Measurements from ENCODE around the gene RNF112. TPM values are rescaled to one million over a fixed set of nuclear protein-coding genes. Genes with fewer than 3 reads are reported as not detected.

The RNF112 gene
- total RNA-seq, 4 donors from 2014 or later: 2.3 to 5.4 (median 4.3) TPM

DNA sequence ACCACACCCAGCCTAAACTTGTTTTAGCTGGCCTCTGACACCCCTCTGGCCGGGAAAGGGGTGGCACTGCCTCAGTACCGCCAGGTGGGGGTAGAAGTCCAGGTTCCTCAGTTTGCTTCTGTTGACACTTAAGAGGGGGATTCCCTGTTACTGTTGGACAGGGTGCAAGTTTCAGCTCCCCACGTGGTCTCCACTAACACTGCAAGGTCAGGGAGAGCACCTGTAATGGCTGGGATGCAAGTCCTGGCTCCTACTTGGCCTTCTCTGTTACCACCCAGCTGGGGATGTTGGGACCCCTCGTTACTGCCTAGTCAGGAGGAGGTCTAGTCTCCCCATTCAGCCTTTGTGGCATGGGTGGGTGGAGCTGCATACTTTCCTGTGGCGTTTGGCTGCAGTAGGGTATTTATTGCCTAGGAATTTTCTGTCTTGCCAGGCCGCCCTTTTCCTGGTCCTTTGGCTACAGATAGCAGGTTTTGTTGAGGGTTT lies 13.4 kb upstream of the RNF112 start:
- no peaks in the 10 kb centered on the region for H3K9me3 ChIP-seq
- no peaks in the 10 kb centered on the region for H3K36me3 ChIP-seq
- peak overlapping the region; percentile 50 to 60 (median 54) for H3K27ac ChIP-seq (replicated peaks in 1 of 4)
- DNase-seq (ENCODE audit: extremely low spot score): no peak
- H3K27me3 ChIP-seq: no peaks in the 10 kb centered on the region
- peaks cover 13 to 47% (median 45%) of the 10 kb centered on the region in 4 donors for H3K4me1 ChIP-seq
- intact Hi-C loops (cut with DNase I): no loop called here
- no peak overlapping the region for H3K4me3 ChIP-seq
- no peak for TF ChIP-seq POLR2A (IDR thresholded peaks at IDR 0.05; ENCODE audit: low read depth)
- no peak for TF ChIP-seq CTCF (IDR thresholded peaks at IDR 0.05)
- no peak for TF ChIP-seq POLR2AphosphoS5 (IDR thresholded peaks at IDR 0.05)
- TF ChIP-seq EP300 (IDR thresholded peaks at IDR 0.05): no peak
- WGBS: 69% methylated on average over 3 of the region's 6 CpGs

- H3K4me1 ChIP-seq: peaks cover 13 to 45% (median 42%) of the 10 kb centered on the region in 4 donors
- H3K27me3 ChIP-seq: no peaks in the 10 kb centered on the region
- WGBS: 62% methylated on average over 2 of the region's 2 CpGs
- H3K36me3 ChIP-seq: no peaks in the 10 kb centered on the region
- intact Hi-C loops (cut with DNase I): no loop called here
- DNase-seq (ENCODE audit: extremely low spot score): no peak
- no peak overlapping the region for H3K4me3 ChIP-seq
- no peaks in the 10 kb centered on the region for H3K9me3 ChIP-seq
- TF ChIP-seq POLR2AphosphoS5 (IDR thresholded peaks at IDR 0.05): peak; percentile 45 to 56
- no peak for TF ChIP-seq POLR2A (IDR thresholded peaks at IDR 0.05; ENCODE audit: low read depth)
- no peak for TF ChIP-seq CTCF (IDR thresholded peaks at IDR 0.05)
- no peak for TF ChIP-seq EP300 (IDR thresholded peaks at IDR 0.05)
- peak overlapping the region; percentile 50 to 60 (median 54) for H3K27ac ChIP-seq (replicated peaks in 1 of 4)
These were observed 12.5 kb upstream of the RNF112 start for GRCh38 chr17:19398301-19399181.

DNA sequence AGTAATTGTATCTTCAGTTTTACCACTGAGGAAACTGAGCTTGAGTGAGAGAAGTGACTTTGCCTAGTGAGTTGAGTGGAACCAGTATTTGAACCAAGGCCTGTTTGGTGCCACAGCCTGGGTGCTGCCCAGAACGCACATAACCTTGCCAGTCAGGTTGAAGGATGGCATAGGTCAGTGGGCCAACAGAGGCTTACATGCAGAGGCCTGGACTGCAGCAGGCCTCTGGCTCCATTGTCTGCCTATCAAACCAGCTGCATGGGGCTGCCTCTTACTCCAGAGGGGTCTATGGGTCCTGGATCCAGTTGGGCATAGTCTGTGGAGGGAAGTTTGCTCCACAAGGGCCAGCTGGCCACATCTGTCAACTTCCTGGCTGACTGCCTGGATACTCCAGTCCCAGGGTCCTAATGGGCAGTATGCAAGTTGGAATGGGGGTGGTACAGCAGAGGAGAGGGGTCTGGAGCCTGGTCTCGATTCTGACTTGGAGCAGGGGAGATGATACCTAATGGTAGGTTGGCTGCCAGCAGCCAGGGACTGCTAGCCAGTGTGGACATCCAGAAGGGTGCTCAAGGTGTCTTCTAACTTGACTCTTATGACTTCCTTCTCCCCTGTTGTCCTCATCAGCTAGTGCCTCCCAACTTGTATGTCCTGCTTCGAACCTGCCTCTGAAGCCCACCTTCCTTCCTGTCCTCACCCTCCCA lies 11.1 kb upstream of the RNF112 start:
- Histone ChIP-seq H3K9me3 (no peaks in the 10 kb centered on the region), H3K27me3 (no peaks in the 10 kb centered on the region), H3K36me3 (no peaks in the 10 kb centered on the region), H3K4me3 (no peak overlapping the region), H3K27ac (replicated peaks in 1 of 4) (peak overlapping the region in 1 of 4 donors; percentile 6), H3K4me1 (peaks cover 13 to 45% (median 42%) of the 10 kb centered on the region in 4 donors)
- intact Hi-C loops (cut with DNase I): no loop called here
- no peak for DNase-seq (ENCODE audit: extremely low spot score)
- TF ChIP-seq POLR2A (IDR thresholded peaks at IDR 0.05; ENCODE audit: low read depth) (no peak), POLR2AphosphoS5 (IDR thresholded peaks at IDR 0.05) (no peak), CTCF (IDR thresholded peaks at IDR 0.05) (no peak), EP300 (IDR thresholded peaks at IDR 0.05) (no peak)
- WGBS: 78% methylated on average over 2 of the region's 3 CpGs

GRCh38 chr17:19401321-19402010 lies 9.6 kb upstream of the RNF112 start:
- WGBS: 90% methylated on average over 6 of the region's 8 CpGs
- H3K27ac ChIP-seq (replicated peaks in 1 of 4): no peak overlapping the region
- intact Hi-C loops (cut with DNase I): no loop called here

More at GRCh38 chr17:19401321-19402010, 9.6 kb upstream of the RNF112 start:
- H3K36me3 ChIP-seq: no peaks in the 10 kb centered on the region
- H3K4me1 ChIP-seq: peaks cover 13 to 45% (median 42%) of the 10 kb centered on the region in 4 donors
- H3K9me3 ChIP-seq: no peaks in the 10 kb centered on the region
- no peak for DNase-seq (ENCODE audit: extremely low spot score)
- TF ChIP-seq CTCF (IDR thresholded peaks at IDR 0.05) (no peak), POLR2A (IDR thresholded peaks at IDR 0.05; ENCODE audit: low read depth) (no peak), EP300 (IDR thresholded peaks at IDR 0.05) (no peak), POLR2AphosphoS5 (IDR thresholded peaks at IDR 0.05) (no peak)
- no peak overlapping the region for H3K4me3 ChIP-seq
- H3K27me3 ChIP-seq: no peaks in the 10 kb centered on the region
